Kasumi-1 (cell line): Measurements from ENCODE around the gene FRMD1.

Source experiments
- DNase-seq, 2 experiments: peaks; one replicate each; lab custom pipeline; 2025; lab: John Stamatoyannopoulos, UW

FRMD1 gene

GRCh38 chr6:168095171-168095691 lies 16.2 kb upstream of the FRMD1 start:
- DNase-seq = no peak

- DNase-seq = no peak
These were observed 14.6 kb upstream of the FRMD1 start for GRCh38 chr6:168093634-168094033.

- DNase-seq = no peak
These were observed 14.1 kb upstream of the FRMD1 start for GRCh38 chr6:168093071-168093505.

- DNase-seq = no peak
These were observed 13.5 kb upstream of the FRMD1 start for GRCh38 chr6:168092541-168092940.

GRCh38 chr6:168091381-168092264 lies 12.6 kb upstream of the FRMD1 start:
- no peak for DNase-seq

- no peak for DNase-seq
These were observed 11.7 kb upstream of the FRMD1 start for GRCh38 chr6:168090706-168091105.

- no peak for DNase-seq
These were observed 11.2 kb upstream of the FRMD1 start for GRCh38 chr6:168090064-168090690.

GRCh38 chr6:168089186-168090063 lies 10.4 kb upstream of the FRMD1 start:
- no peak for DNase-seq

GRCh38 chr6:168088161-168089053 lies 9.4 kb upstream of the FRMD1 start:
- DNase-seq = no peak

GRCh38 chr6:168087436-168088160 lies 8.6 kb upstream of the FRMD1 start:
- DNase-seq = no peak

- DNase-seq = no peak
These were observed 7.6 kb upstream of the FRMD1 start for GRCh38 chr6:168086616-168087015.

GRCh38 chr6:168086066-168086465 lies 7.1 kb upstream of the FRMD1 start:
- no peak for DNase-seq

GRCh38 chr6:168084465-168085160 lies 5.6 kb upstream of the FRMD1 start:
- no peak for DNase-seq

GRCh38 chr6:168083514-168083885 lies 4.5 kb upstream of the FRMD1 start:
- no peak for DNase-seq

GRCh38 chr6:168082860-168083513 lies 4.0 kb upstream of the FRMD1 start:
- DNase-seq = no peak

- DNase-seq = no peak
These were observed 3.0 kb upstream of the FRMD1 start for GRCh38 chr6:168081858-168082546.

- no peak for DNase-seq
These were observed 1.5 kb upstream of the FRMD1 start for GRCh38 chr6:168080393-168081077.
